GM12878 (cell line): ENCODE results near the gene VIT. TPM values are rescaled to one million over a fixed set of nuclear protein-coding genes. Genes with fewer than 3 reads are reported as not detected.

Source experiments
- ATAC-seq: fragments of 200-7000 bp; cut with Tn5 transposase; 3 replicates; pipeline ENCODE4 v1.9.1; 2020; ENCODE audit warnings: mild to moderate bottlenecking, moderate library complexity
- BruUV-seq: library from RNA; stranded (reverse); fragments of 400-500 nt; replicated peaks from 2 replicates; lab custom pipeline; 2021; lab: Mats Ljungman, UMichigan
- CTCF ChIA-PET: fragments of 300-600 bp; sonication (Branson Sonifier 250); formaldehyde crosslinking; extraction: SDS; loops from one replicate; lab custom pipeline; 2021; ENCODE audit warnings: inconsistent platforms; lab: Yijun Ruan, JAX
- POLR2A ChIA-PET: fragments of 350-600 bp; formaldehyde crosslinking; extraction: SDS; loops from one replicate; lab custom pipeline; 2021; ENCODE audit warnings: inconsistent platforms; lab: Charles Lee
- RAD21 ChIA-PET: fragments of 300-600 bp; sonication (Branson Sonifier 250); formaldehyde crosslinking; loops from one replicate; lab custom pipeline; 2023; ENCODE audit warnings: antibody characterized with exemption; ENCODE audit not compliant: unreplicated experiment; lab: Charles Lee
- SMC1A ChIA-PET: fragments of 300-600 bp; sonication (Branson Sonifier 250); formaldehyde crosslinking; loops from one replicate; lab custom pipeline; 2023; ENCODE audit not compliant: unreplicated experiment, uncharacterized antibody; lab: Charles Lee
- DNase-seq: peaks from one replicate; pipeline ENCODE4 v3.0.0-alpha.2; 2011; ENCODE audit warnings: low read depth, low spot score
- FAIRE-seq: peaks from 3 replicates; lab custom pipeline; 2011; peaks lifted over from hg19 to GRCh38; lab: Jason Lieb, UNC
- H2AFZ ChIP-seq: 2 replicates; pipeline ENCODE4 v1.6.0; 2011; ENCODE audit warnings: low read depth, low read length, control low read depth; ENCODE audit not compliant: control insufficient read depth
- H3K27ac ChIP-seq: 2 replicates; pipeline ENCODE4 v1.5.1; 2011; ENCODE audit warnings: control low read depth; ENCODE audit not compliant: control insufficient read depth, insufficient read depth
- H3K27me3 ChIP-seq, 2 experiments: replicated peaks in 1 of 2; 2 replicates each; pipeline versions ENCODE4 v1.6.0 to v1.6.1; 2011; ENCODE audit warnings: low read length in 1 of 2; ENCODE audit not compliant: control insufficient read depth in 2 of 2, insufficient read depth in 2 of 2
- H3K36me3 ChIP-seq, 2 experiments: 2 replicates each; pipeline ENCODE4 v1.5.1; 2011; ENCODE audit warnings: low read length in 1 of 2; ENCODE audit not compliant: control insufficient read depth in 2 of 2, insufficient read depth in 2 of 2
- H3K4me1 ChIP-seq: 2 replicates; pipeline ENCODE4 v1.6.1; 2011; ENCODE audit warnings: mild to moderate bottlenecking, low read length, moderate library complexity, mixed read lengths; ENCODE audit not compliant: control insufficient read depth, insufficient read depth
- H3K4me2 ChIP-seq: 2 replicates; pipeline ENCODE4 v1.6.0; 2011; ENCODE audit warnings: control low read depth; ENCODE audit not compliant: control insufficient read depth, insufficient read depth
- H3K4me3 ChIP-seq: fragments of 200-600 bp; sonication (generic); 2 replicates; pipeline ENCODE4 v1.5.1; 2016
- H3K79me2 ChIP-seq: 2 replicates; pipeline ENCODE4 v1.6.0; 2011; ENCODE audit warnings: low read length; ENCODE audit not compliant: control insufficient read depth, insufficient read depth
- H3K9ac ChIP-seq: 2 replicates; pipeline ENCODE4 v1.8.0; 2011; ENCODE audit warnings: low read length, control low read depth, mixed read lengths; ENCODE audit not compliant: control insufficient read depth, insufficient read depth
- H3K9me3 ChIP-seq: replicated peaks from 3 replicates; pipeline ENCODE4 v1.5.1; 2011; ENCODE audit warnings: mild to moderate bottlenecking, low read length; ENCODE audit not compliant: control insufficient read depth, insufficient read depth
- H4K20me1 ChIP-seq: 2 replicates; pipeline ENCODE4 v1.6.0; 2011; ENCODE audit not compliant: control insufficient read depth, insufficient read depth
- BCL3 ChIP-seq: IDR thresholded peaks from 2 replicates; pipeline ENCODE4 v1.6.1; 2011; ENCODE audit warnings: borderline replicate concordance, low read depth, mild to moderate bottlenecking, moderate library complexity, low read length; ENCODE audit not compliant: insufficient read depth, poor library complexity, severe bottlenecking
- CREM ChIP-seq: IDR thresholded peaks from 2 replicates; pipeline ENCODE4 v1.6.1; 2014; ENCODE audit warnings: antibody characterized with exemption, low read depth
- E2F4 ChIP-seq: IDR thresholded peaks from 2 replicates; pipeline ENCODE4 v1.6.1; 2012; ENCODE audit warnings: low read depth, low read length, improper control_type of control experiment
- ESRRA ChIP-seq: IDR thresholded peaks from 2 replicates; pipeline ENCODE4 v1.6.1; 2012; ENCODE audit warnings: mild to moderate bottlenecking, low read length, improper control_type of control experiment
- EZH2 ChIP-seq: IDR thresholded peaks from 2 replicates; pipeline ENCODE4 v1.6.1; 2012; ENCODE audit warnings: low read depth, mild to moderate bottlenecking, control low read depth, inconsistent platforms, low read length, borderline replicate concordance; ENCODE audit not compliant: control insufficient read depth
- HSF1 ChIP-seq: fragments of 150-350 bp; IDR thresholded peaks from 2 replicates; pipeline ENCODE4 v1.6.1; 2014; ENCODE audit warnings: mild to moderate bottlenecking, low read depth, low read length
- IKZF2 ChIP-seq, 2 experiments: fragments of 450-650 bp; IDR thresholded peaks; 2 replicates each; pipeline ENCODE4 v1.6.1; 2017; ENCODE audit warnings: mild to moderate bottlenecking in 2 of 2, moderate library complexity in 2 of 2
- IRF5 ChIP-seq: fragments of 450-650 bp; IDR thresholded peaks from 2 replicates; pipeline ENCODE4 v1.6.1; 2017; ENCODE audit warnings: borderline replicate concordance
- JUND ChIP-seq: IDR thresholded peaks from 2 replicates; pipeline ENCODE4 v1.6.1; 2012; ENCODE audit warnings: low read depth, mild to moderate bottlenecking, low read length, improper control_type of control experiment, moderate library complexity
- KAT2A ChIP-seq: conservative IDR thresholded peaks from 2 replicates; pipeline ENCODE4 v1.6.1; 2011; ENCODE audit warnings: low read depth, low read length; ENCODE audit not compliant: control insufficient read depth
- MXI1 ChIP-seq: fragments of 150-350 bp; IDR thresholded peaks from 2 replicates; pipeline ENCODE4 v1.6.1; 2011; ENCODE audit warnings: low read depth, mild to moderate bottlenecking, inconsistent platforms, low read length, improper control_type of control experiment
- MYC ChIP-seq: IDR thresholded peaks from 2 replicates; pipeline ENCODE4 v1.6.1; 2011; ENCODE audit warnings: mild to moderate bottlenecking, low read length, moderate library complexity, inconsistent platforms; ENCODE audit not compliant: insufficient read depth, insufficient replicate concordance, insufficient read length, severe bottlenecking
- NR2C2 ChIP-seq: IDR thresholded peaks from 2 replicates; pipeline ENCODE4 v1.6.1; 2011; ENCODE audit warnings: borderline replicate concordance, low read depth; ENCODE audit not compliant: control insufficient read depth, insufficient read length
- POU2F2 ChIP-seq: IDR thresholded peaks from 3 replicates; pipeline ENCODE4 v1.6.1; 2011; ENCODE audit warnings: low read depth, mild to moderate bottlenecking, low read length, borderline replicate concordance
- RAD51 ChIP-seq: fragments of 450-650 bp; IDR thresholded peaks from 2 replicates; pipeline ENCODE4 v1.6.1; 2016; ENCODE audit warnings: moderate library complexity, mild to moderate bottlenecking, inconsistent platforms
- SMAD5 ChIP-seq: IDR thresholded peaks from 2 replicates; pipeline ENCODE4 v1.6.1; 2016; ENCODE audit warnings: antibody characterized with exemption, low read depth
- ZNF384 ChIP-seq: IDR thresholded peaks from 2 replicates; pipeline ENCODE4 v1.6.1; 2012; ENCODE audit warnings: low read depth, mild to moderate bottlenecking, low read length, improper control_type of control experiment, borderline replicate concordance
- in situ Hi-C: fragments of 300-500 bp; cut with MboI; formaldehyde crosslinking; loops from 9 replicates; pipeline ENCODE4 v1.14.3; 2018; ENCODE audit warnings: mixed read lengths
- intact Hi-C: fragments of 100-400 bp; cut with micrococcal nuclease; formaldehyde crosslinking; loops from one replicate; pipeline ENCODE4 v1.14.2; 2022; ENCODE audit not compliant: unreplicated experiment
- polyA plus RNA-seq, 11 experiments: library from polyadenylated mRNA; depleted of rRNA in 4 of 11; unstranded in 6 of 11; stranded (reverse) in 5 of 11; fragments of >200 nt; fragmentation: Nextera tagmentation in 4 of 11; fragmentation: Illumina TruSeq in 1 of 11; extraction: Ambion mirVana in 4 of 11; extraction: Trizol in 1 of 11; gene quantifications; 1 replicate in 1 of 11; 2 replicates in 10 of 11; pipeline versions ENCODE4 v1.2.1 to v1.2.3, GENCODE V29; 2011 to 2016; ENCODE audit warnings: inconsistent platforms in 2 of 11, missing spikeins in 2 of 11, low read depth in 1 of 11
- total RNA-seq, 4 experiments: library from RNA; depleted of rRNA in 3 of 4; stranded (reverse); fragments of >200 nt in 3 of 4; fragmentation: Illumina TruSeq in 1 of 4; extraction: Trizol in 1 of 4; gene quantifications; 2 replicates each; pipeline versions ENCODE4 v1.2.1 to v1.2.3, GENCODE V29; 2013 to 2021

The VIT gene
- total and polyA plus RNA-seq, 10 of the 15 experiments (the other 5 are each of a cell fraction or from before 2014, with no cell fraction given): 0.05 to 0.14 TPM; not detected in 8

- no TSS peak for BruUV-seq
- ATAC-seq (no peak), FAIRE-seq (no peak), DNase-seq (no peak)
- Histone ChIP-seq H3K27ac (no peak overlapping the region), H3K4me3 (no peak overlapping the region), H4K20me1 (no peaks in the 10 kb centered on the region), H3K36me3 (no peaks in the 10 kb centered on the region; a peak in 2 of 4 replicates), H3K4me1 (no peaks in the 10 kb centered on the region), H3K9me3 (no peaks in the 10 kb centered on the region), H2AFZ (no peak overlapping the region), H3K4me2 (no peak overlapping the region), H3K9ac (no peak overlapping the region), H3K27me3 (no peaks in the 10 kb centered on the region), H3K79me2 (no peaks in the 10 kb centered on the region)
- POLR2A ChIA-PET: interaction anchor here (0.6 kb wide), 1 partner anchor 1593 kb away, joined by 6 read pairs; no protein-coding TSS in a partner anchor
- SMC1A ChIA-PET: interaction anchor here (1.7 kb wide), 1 partner anchor 25 kb away, joined by 4 read pairs; no protein-coding TSS in a partner anchor
- in situ Hi-C loops: no loop called here
- CTCF ChIA-PET: interaction anchor here (0.6 to 1.0 kb wide), 3 partner anchors 8 to 24 kb away, joined by 3 to 4 read pairs (median 3); no protein-coding TSS in a partner anchor
- intact Hi-C loops: no loop called here
- RAD21 ChIA-PET: no interaction called here
- TF ChIP-seq POU2F2 (no peak), IRF5 (no peak), IKZF2 (IDR thresholded peaks at IDR 0.05) (no peak), E2F4 (no peak), ZNF384 (no peak), SMAD5 (no peak), NR2C2 (no peak), KAT2A (no peak), CREM (no peak), MYC (no peak), HSF1 (no peak), BCL3 (no peak), EZH2 (no peak), RAD51 (no peak), MXI1 (no peak), JUND (no peak), ESRRA (no peak)
- TF ChIP-seq, all 136 proteins: peak for 0
These were observed 147.3 kb downstream of the VIT start for GRCh38 chr2:36843838-36844237.
